Measurements from ENCODE around the gene BTLA.
"Not testable (repeated sequence)": the region's sequence is repeated elsewhere in the genome, so short reads cannot be mapped to it uniquely, and the experiment has no call there.

- not testable (repeated sequence) for TF ChIP-seq CTCF (conservative IDR thresholded peaks at IDR 0.05; ENCODE audit: low read length); EZH2phosphoT487 (IDR thresholded peaks at IDR 0.05; ENCODE audit: borderline replicate concordance)
Measured at GRCh38 chr3:112461787-112462186, 37.5 kb downstream of the BTLA start.

Measured in Loucy (cell line).